Activated naive CD4-positive, alpha-beta T cell treated with anti-CD3 and anti-CD28 coated beads, Interleukin-2, amount 10 ng/mL, durations not matched to agents 7 days and 5 days (primary cell): Measurements from ENCODE around the gene SSBP3.

Experiments used
- CTCF ChIA-PET: fragments of 350-600 bp; sonication (Branson Sonifier 250); formaldehyde crosslinking; loops from one replicate; lab custom pipeline; 2021; ENCODE audit warnings: antibody characterized with exemption; lab: Charles Lee
- DNase-seq: peaks from one replicate; pipeline ENCODE4 v3.0.0-alpha.2; 2020
- H3K27ac Mint-ChIP-seq: one replicate; pipeline ENCODE4 v1.8.0; 2021; ENCODE audit warnings: mild to moderate bottlenecking, moderate library complexity, mixed read lengths
- H3K27me3 Mint-ChIP-seq: one replicate; pipeline ENCODE4 v1.8.0; 2021; ENCODE audit warnings: mild to moderate bottlenecking, mixed read lengths
- H3K36me3 Mint-ChIP-seq: one replicate; pipeline ENCODE4 v1.8.0; 2021; ENCODE audit warnings: mixed read lengths
- H3K4me1 Mint-ChIP-seq: one replicate; pipeline ENCODE4 v1.8.0; 2021; ENCODE audit warnings: mixed read lengths
- H3K4me3 Mint-ChIP-seq: one replicate; pipeline ENCODE4 v1.8.0; 2021; ENCODE audit warnings: mild to moderate bottlenecking, moderate library complexity, mixed read lengths
- H3K9me3 Mint-ChIP-seq: one replicate; pipeline ENCODE4 v1.8.0; 2021; ENCODE audit warnings: mixed read lengths

The SSBP3 gene

GRCh38 chr1:54405898-54406293, 298 bp downstream of the SSBP3 start:
- H3K4me1 Mint-ChIP-seq, result peaks cover 76% of the 10 kb centered on the region
- H3K4me3 Mint-ChIP-seq, result peak overlapping the region; percentile 93
- no peak for DNase-seq
- H3K27ac Mint-ChIP-seq, result no peak overlapping the region
- H3K36me3 Mint-ChIP-seq, result peaks cover 41% of the 10 kb centered on the region
- peaks cover 4% of the 10 kb centered on the region for H3K27me3 Mint-ChIP-seq
- CTCF ChIA-PET, result interaction anchor here (2.3 kb wide), 1 partner anchor 83 kb away, joined by 14 read pairs; no protein-coding TSS in a partner anchor
- H3K9me3 Mint-ChIP-seq, result no peaks in the 10 kb centered on the region

- peak; percentile 41 for DNase-seq
- no peaks in the 10 kb centered on the region for H3K9me3 Mint-ChIP-seq
- peaks cover 48% of the 10 kb centered on the region for H3K36me3 Mint-ChIP-seq
- peaks cover 4% of the 10 kb centered on the region for H3K27me3 Mint-ChIP-seq
- H3K4me3 Mint-ChIP-seq, result peak overlapping the region; percentile 86
- H3K27ac Mint-ChIP-seq, result peak overlapping the region; percentile 70
- H3K4me1 Mint-ChIP-seq, result peaks cover 76% of the 10 kb centered on the region
- CTCF ChIA-PET, result interaction anchor here (0.6 kb wide), 1 partner anchor 78 kb away, joined by 3 read pairs; no protein-coding TSS in a partner anchor
Measured at GRCh38 chr1:54404939-54405897, 976 bp downstream of the SSBP3 start.

- no peak for DNase-seq
- Mint-ChIP-seq H3K4me3 (peak overlapping the region; percentile 86), H3K9me3 (no peaks in the 10 kb centered on the region), H3K4me1 (peaks cover 75% of the 10 kb centered on the region), H3K36me3 (peaks cover 55% of the 10 kb centered on the region), H3K27me3 (no peaks in the 10 kb centered on the region), H3K27ac (peak overlapping the region; percentile 68)
- CTCF ChIA-PET, result interaction anchor here (0.8 to 1.7 kb wide), 3 partner anchors 85 to 222 kb away, joined by 3 to 5 read pairs (median 5); no protein-coding TSS in a partner anchor
Measured at GRCh38 chr1:54404263-54404662, 1.9 kb downstream of the SSBP3 start.

- H3K36me3 Mint-ChIP-seq, result peaks cover 57% of the 10 kb centered on the region
- H3K9me3 Mint-ChIP-seq, result no peaks in the 10 kb centered on the region
- H3K4me1 Mint-ChIP-seq, result peaks cover 74% of the 10 kb centered on the region
- CTCF ChIA-PET, result interaction anchor here (0.8 to 1.7 kb wide), 5 partner anchors 10 to 222 kb away, joined by 3 to 8 read pairs (median 5); no protein-coding TSS in a partner anchor
- peak overlapping the region; percentile 68 for H3K27ac Mint-ChIP-seq
- peak; percentile 36 for DNase-seq
- peak overlapping the region; percentile 86 for H3K4me3 Mint-ChIP-seq
- no peaks in the 10 kb centered on the region for H3K27me3 Mint-ChIP-seq
Measured at GRCh38 chr1:54403808-54404261, 2.4 kb downstream of the SSBP3 start.

DNA sequence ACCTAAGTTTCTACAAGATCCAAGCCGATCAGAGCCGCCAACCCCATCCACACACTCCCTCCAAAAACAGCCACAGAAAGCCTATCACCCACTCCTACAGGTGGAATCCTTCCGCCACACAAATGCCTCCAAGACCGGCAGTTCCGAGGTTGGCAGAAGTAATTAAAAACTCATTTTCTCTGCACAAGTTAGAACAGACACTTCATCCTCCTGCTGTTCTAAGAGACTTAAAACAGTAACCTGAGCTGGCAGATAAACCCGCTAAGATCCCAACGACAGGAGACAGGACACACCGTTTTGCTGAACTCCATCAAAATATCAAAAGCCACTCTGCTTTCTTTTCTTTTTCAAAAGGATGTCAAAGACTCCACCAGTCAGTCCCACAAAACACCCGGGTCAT, 2.8 kb downstream of the SSBP3 start:
- Mint-ChIP-seq H3K9me3 (no peaks in the 10 kb centered on the region), H3K27me3 (no peaks in the 10 kb centered on the region), H3K36me3 (peaks cover 61% of the 10 kb centered on the region), H3K4me1 (peaks cover 69% of the 10 kb centered on the region), H3K27ac (no peak overlapping the region), H3K4me3 (peak overlapping the region; percentile 86)
- CTCF ChIA-PET, result interaction anchor here (0.8 to 1.7 kb wide), 5 partner anchors 10 to 221 kb away, joined by 3 to 8 read pairs (median 5); no protein-coding TSS in a partner anchor
- DNase-seq, result no peak

DNA sequence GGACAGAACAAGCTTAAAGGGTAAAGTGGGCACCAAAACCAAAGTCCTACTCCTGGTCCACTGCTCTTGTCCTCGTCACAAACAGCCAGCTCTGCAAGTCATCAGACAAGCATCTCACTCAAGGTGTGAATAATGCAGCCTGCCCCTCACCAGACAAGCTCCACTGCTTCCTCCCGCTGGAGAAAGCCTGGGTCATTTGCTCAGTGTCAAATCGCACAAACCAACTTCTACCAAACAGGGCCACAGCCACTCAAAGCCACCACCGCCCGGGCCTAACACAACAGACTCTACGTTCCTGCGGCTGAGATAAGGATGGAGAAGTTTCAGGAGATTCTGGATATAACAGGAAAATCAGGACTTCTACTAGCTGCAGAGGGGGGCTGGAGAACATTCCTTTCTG, 3.3 kb downstream of the SSBP3 start:
- CTCF ChIA-PET, result interaction anchor here (1.0 to 1.7 kb wide), 3 partner anchors 9 to 221 kb away, joined by 3 to 5 read pairs (median 5); no protein-coding TSS in a partner anchor
- Mint-ChIP-seq H3K4me1 (peaks cover 64% of the 10 kb centered on the region), H3K27ac (peak overlapping the region; percentile 20)

GRCh38 chr1:54401799-54402198, 4.4 kb downstream of the SSBP3 start:
- H3K4me3 Mint-ChIP-seq, result no peak overlapping the region
- CTCF ChIA-PET, result interaction anchor here (1.0 kb wide), 1 partner anchor 13 kb away, joined by 3 read pairs; no protein-coding TSS in a partner anchor
- no peaks in the 10 kb centered on the region for H3K9me3 Mint-ChIP-seq
- DNase-seq, result no peak
- no peaks in the 10 kb centered on the region for H3K27me3 Mint-ChIP-seq
- peaks cover 68% of the 10 kb centered on the region for H3K36me3 Mint-ChIP-seq
- H3K4me1 Mint-ChIP-seq, result peaks cover 64% of the 10 kb centered on the region
- H3K27ac Mint-ChIP-seq, result no peak overlapping the region

More for the DNA sequence above, 3.3 kb downstream of the SSBP3 start:
- Mint-ChIP-seq H3K36me3 (peaks cover 66% of the 10 kb centered on the region), H3K4me3 (peak overlapping the region; percentile 86), H3K9me3 (no peaks in the 10 kb centered on the region), H3K27me3 (no peaks in the 10 kb centered on the region)
- DNase-seq, result no peak

- H3K36me3 Mint-ChIP-seq, result peaks cover 73% of the 10 kb centered on the region
- no peak overlapping the region for H3K27ac Mint-ChIP-seq
Measured at GRCh38 chr1:54400329-54400728, 5.9 kb downstream of the SSBP3 start.

DNA sequence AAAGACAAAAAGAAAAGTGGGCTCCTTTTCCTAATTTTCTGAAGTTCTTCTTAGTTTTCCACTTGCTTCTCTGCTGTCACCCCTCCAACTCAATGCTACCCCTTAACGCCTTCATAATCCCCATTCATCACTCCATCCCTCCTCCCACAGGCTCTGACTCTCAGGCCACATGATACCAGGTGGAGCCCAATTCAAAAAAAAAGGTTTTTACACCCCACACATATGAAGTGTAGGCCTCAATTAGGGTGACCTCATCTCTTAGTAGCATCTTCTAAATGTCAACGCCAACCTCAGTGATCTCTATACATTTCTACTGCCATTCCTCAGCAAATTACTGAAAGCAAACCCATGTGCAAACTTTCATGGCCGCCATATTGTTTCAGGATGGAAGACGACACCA, 6.4 kb downstream of the SSBP3 start:
- Mint-ChIP-seq H3K9me3 (no peaks in the 10 kb centered on the region), H3K4me1 (peaks cover 67% of the 10 kb centered on the region), H3K27me3 (no peaks in the 10 kb centered on the region), H3K4me3 (no peak overlapping the region), H3K27ac (no peak overlapping the region), H3K36me3 (peaks cover 73% of the 10 kb centered on the region)
- CTCF ChIA-PET, result no interaction called here
- no peak for DNase-seq

More at GRCh38 chr1:54400329-54400728, 5.9 kb downstream of the SSBP3 start:
- no peaks in the 10 kb centered on the region for H3K27me3 Mint-ChIP-seq
- H3K4me3 Mint-ChIP-seq, result no peak overlapping the region
- DNase-seq, result no peak
- CTCF ChIA-PET, result no interaction called here
- peaks cover 68% of the 10 kb centered on the region for H3K4me1 Mint-ChIP-seq
- no peaks in the 10 kb centered on the region for H3K9me3 Mint-ChIP-seq

DNA sequence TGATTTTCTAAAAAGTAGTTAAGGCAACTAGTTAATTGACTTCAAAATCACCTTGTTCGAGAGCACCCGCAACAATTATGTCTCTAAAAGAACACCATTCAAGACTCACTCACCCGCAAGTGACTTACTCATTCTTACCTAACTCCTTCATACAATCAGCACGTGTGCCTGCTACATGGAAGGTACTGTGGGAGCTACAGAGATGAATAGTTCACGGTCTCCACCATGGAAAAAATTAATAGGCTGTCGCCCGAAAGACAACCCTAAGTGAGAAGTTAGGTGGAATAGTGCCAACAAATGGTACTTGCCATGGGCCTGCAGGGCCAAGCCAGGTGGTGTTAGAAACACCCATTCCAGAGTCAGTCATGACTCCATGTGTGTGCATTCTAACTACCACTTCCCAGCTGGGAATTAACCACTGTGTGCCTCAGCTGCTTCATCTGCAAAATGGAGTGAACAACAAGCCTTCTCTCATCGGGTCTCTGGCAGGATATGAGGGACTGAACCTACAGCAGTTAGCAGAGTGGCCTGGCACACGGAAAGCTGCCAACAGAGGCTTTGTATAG, 7.1 kb downstream of the SSBP3 start:
- CTCF ChIA-PET, result no interaction called here
- no peak overlapping the region for H3K4me3 Mint-ChIP-seq
- peaks cover 70% of the 10 kb centered on the region for H3K36me3 Mint-ChIP-seq
- H3K4me1 Mint-ChIP-seq, result peaks cover 60% of the 10 kb centered on the region
- H3K9me3 Mint-ChIP-seq, result no peaks in the 10 kb centered on the region
- H3K27ac Mint-ChIP-seq, result no peak overlapping the region
- DNase-seq, result no peak
- no peaks in the 10 kb centered on the region for H3K27me3 Mint-ChIP-seq

GRCh38 chr1:54397980-54398379, 8.2 kb downstream of the SSBP3 start:
- Mint-ChIP-seq H3K9me3 (no peaks in the 10 kb centered on the region), H3K27ac (no peak overlapping the region), H3K36me3 (peaks cover 63% of the 10 kb centered on the region), H3K4me3 (no peak overlapping the region), H3K27me3 (no peaks in the 10 kb centered on the region), H3K4me1 (peaks cover 49% of the 10 kb centered on the region)
- CTCF ChIA-PET, result interaction anchor here (1.0 kb wide), 1 partner anchor 91 kb away, joined by 3 read pairs; no protein-coding TSS in a partner anchor
- DNase-seq, result no peak

GRCh38 chr1:54397090-54397591, 9.1 kb downstream of the SSBP3 start:
- CTCF ChIA-PET, result interaction anchor here (0.6 to 1.0 kb wide), 3 partner anchors 87 to 325 kb away, joined by 3 to 4 read pairs (median 3); no protein-coding TSS in a partner anchor
- H3K9me3 Mint-ChIP-seq, result no peaks in the 10 kb centered on the region
- no peaks in the 10 kb centered on the region for H3K27me3 Mint-ChIP-seq
- H3K27ac Mint-ChIP-seq, result no peak overlapping the region
- no peak overlapping the region for H3K4me3 Mint-ChIP-seq
- no peak for DNase-seq
- peaks cover 61% of the 10 kb centered on the region for H3K36me3 Mint-ChIP-seq
- H3K4me1 Mint-ChIP-seq, result peaks cover 41% of the 10 kb centered on the region

DNA sequence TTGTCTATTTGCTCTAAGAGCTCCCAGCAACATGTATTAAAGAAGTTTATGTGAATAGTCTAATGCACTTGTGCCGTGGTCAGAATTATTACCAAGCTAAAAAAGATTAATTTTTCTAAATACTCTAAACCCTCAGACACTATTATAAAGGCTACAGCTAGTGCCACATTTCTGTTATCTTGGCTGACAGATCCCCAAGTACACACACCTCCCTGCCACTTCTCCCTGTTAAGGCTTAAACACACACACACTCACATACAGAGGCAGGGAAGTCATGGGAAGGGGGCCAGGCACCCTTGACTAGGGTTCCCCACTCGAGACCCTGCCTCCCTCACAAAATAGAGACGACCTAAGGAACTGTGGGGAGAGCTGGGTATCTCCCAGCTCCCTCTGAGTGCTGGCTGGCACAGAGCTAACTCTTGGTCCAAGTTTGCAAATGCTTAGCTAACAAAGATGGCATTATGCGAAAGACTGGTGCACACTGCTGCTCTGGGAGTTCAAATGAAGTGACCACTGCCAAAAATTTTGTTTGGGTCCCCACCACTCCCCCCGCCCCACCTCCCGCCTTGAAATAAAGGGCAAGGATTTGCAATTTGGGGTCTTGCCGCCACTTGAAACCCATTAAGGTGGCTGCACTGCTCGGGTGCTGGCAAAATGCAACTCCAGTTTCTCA, 9.8 kb downstream of the SSBP3 start:
- Mint-ChIP-seq H3K9me3 (no peaks in the 10 kb centered on the region), H3K36me3 (peaks cover 56% of the 10 kb centered on the region), H3K4me1 (peaks cover 33% of the 10 kb centered on the region), H3K4me3 (no peak overlapping the region), H3K27ac (no peak overlapping the region), H3K27me3 (no peaks in the 10 kb centered on the region)
- CTCF ChIA-PET, result interaction anchor here (0.6 to 1.0 kb wide), 4 partner anchors 86 to 324 kb away, joined by 3 to 4 read pairs (median 3); no protein-coding TSS in a partner anchor
- DNase-seq, result no peak
